Measurements from ENCODE around the gene ST6GALNAC5. TPM values are rescaled to one million over a fixed set of nuclear protein-coding genes. Genes with fewer than 3 reads are reported as not detected.

The ST6GALNAC5 gene
- total RNA-seq, 4 donors from 2014 or later: 3.6 to 23.4 (median 11.0) TPM

DNA sequence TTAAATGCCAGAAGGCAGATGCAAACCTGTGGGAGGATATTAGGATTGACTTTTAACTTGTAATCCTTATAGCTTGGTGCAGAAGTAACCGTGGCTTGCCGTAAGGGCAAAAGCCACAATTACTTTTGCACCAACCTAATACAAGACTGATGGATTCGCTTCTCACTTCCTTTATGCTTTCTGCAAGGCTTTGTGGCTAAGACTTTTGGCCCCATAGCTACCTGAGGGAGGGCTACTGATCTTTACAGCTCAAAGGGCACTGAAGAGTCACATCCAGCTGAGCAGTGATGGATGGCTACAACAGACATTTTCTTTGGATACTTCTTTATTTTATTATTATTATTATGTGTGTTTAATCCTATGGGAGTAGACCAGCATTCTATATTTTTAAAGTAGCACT lies 140.4 kb downstream of the ST6GALNAC5 start:
- Histone ChIP-seq H3K9me3 (no peaks in the 10 kb centered on the region), H3K27me3 (no peaks in the 10 kb centered on the region), H3K4me3 (no peak overlapping the region), H3K36me3 (no peaks in the 10 kb centered on the region), H3K27ac (no peak overlapping the region), H3K4me1 (no peaks in the 10 kb centered on the region)
- WGBS, 2 donors (ENCODE audit: low coverage in 1 of 2): 80 to 93% methylated on average over 3 of the region's 3 CpGs
- TF ChIP-seq EP300 (IDR thresholded peaks at IDR 0.05) (no peak), POLR2AphosphoS5 (IDR thresholded peaks at IDR 0.05) (no peak), POLR2A (IDR thresholded peaks at IDR 0.05) (no peak)
- TF ChIP-seq, protein P1, sequence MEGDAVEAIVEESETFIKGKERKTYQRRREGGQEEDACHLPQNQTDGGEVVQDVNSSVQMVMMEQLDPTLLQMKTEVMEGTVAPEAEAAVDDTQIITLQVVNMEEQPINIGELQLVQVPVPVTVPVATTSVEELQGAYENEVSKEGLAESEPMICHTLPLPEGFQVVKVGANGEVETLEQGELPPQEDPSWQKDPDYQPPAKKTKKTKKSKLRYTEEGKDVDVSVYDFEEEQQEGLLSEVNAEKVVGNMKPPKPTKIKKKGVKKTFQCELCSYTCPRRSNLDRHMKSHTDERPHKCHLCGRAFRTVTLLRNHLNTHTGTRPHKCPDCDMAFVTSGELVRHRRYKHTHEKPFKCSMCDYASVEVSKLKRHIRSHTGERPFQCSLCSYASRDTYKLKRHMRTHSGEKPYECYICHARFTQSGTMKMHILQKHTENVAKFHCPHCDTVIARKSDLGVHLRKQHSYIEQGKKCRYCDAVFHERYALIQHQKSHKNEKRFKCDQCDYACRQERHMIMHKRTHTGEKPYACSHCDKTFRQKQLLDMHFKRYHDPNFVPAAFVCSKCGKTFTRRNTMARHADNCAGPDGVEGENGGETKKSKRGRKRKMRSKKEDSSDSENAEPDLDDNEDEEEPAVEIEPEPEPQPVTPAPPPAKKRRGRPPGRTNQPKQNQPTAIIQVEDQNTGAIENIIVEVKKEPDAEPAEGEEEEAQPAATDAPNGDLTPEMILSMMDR (IDR thresholded peaks at IDR 0.05): no peak
- ATAC-seq: no peak

DNA sequence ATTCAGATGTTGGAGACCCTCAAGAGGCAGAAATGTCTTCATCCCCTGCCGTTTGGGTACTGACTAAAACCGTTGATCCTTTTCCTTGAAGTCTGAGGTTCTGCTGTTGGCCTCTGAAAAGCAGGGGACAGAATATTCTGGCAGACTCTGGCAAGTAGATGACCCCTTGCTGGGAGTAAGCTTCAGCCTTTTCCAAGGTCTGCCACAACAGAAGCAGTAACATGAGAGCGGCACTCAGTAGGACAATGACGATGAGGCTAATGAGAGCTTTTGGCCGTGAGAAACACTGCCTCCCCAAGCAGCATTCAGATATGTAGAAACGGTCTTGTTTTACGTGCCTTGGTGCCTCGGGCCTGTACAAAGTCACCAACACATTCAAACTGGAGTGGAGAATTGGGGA lies 143.7 kb downstream of the ST6GALNAC5 start:
- H3K27ac ChIP-seq: no peak overlapping the region
- no peaks in the 10 kb centered on the region for H3K9me3 ChIP-seq
- H3K4me1 ChIP-seq: no peaks in the 10 kb centered on the region
- 64 to 65% methylated on average over 4 to 5 of the region's 8 CpGs for WGBS, 2 donors (ENCODE audit: low coverage in 1 of 2)
- no peak for TF ChIP-seq EP300 (IDR thresholded peaks at IDR 0.05)
- TF ChIP-seq POLR2AphosphoS5 (IDR thresholded peaks at IDR 0.05): no peak
- TF ChIP-seq, protein P1 (IDR thresholded peaks at IDR 0.05): no peak
- no peak for TF ChIP-seq POLR2A (IDR thresholded peaks at IDR 0.05)
- ATAC-seq: no peak
- no peaks in the 10 kb centered on the region for H3K27me3 ChIP-seq
- no peaks in the 10 kb centered on the region for H3K36me3 ChIP-seq
- no peak overlapping the region for H3K4me3 ChIP-seq

DNA sequence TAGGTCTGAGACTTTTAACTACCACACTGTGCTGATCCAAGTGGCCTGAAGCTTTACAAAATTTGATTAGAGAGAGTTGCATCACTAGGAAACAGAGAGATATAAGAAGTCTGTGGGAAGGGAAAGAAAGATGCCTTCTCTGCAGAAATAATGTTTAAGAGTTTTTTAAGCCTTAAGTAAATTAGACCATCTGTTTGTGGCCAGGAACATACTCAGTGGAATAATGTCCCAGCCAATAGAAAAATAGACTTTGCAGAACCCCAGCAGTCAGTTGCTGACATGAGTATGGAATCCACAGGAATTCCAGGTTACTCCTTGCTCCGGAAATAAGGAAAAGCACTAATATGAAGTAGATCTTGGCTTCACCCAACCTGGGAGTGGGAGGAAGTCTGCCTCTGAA lies 144.8 kb downstream of the ST6GALNAC5 start:
- no peak for TF ChIP-seq POLR2A (IDR thresholded peaks at IDR 0.05)
- no peak for TF ChIP-seq EP300 (IDR thresholded peaks at IDR 0.05)
- TF ChIP-seq POLR2AphosphoS5 (IDR thresholded peaks at IDR 0.05): no peak
- TF ChIP-seq, protein P1 (IDR thresholded peaks at IDR 0.05): no peak
- no peak overlapping the region for H3K4me3 ChIP-seq
- no peak for ATAC-seq
- H3K36me3 ChIP-seq: no peaks in the 10 kb centered on the region
- no peak overlapping the region for H3K27ac ChIP-seq
- no peaks in the 10 kb centered on the region for H3K9me3 ChIP-seq
- WGBS, 2 donors (ENCODE audit: low coverage in 1 of 2): 50% methylated on average over 1 of the region's 1 CpG; no CpG with 5 or more reads in 1 of the 2 donors
- H3K27me3 ChIP-seq: no peaks in the 10 kb centered on the region
- H3K4me1 ChIP-seq: no peaks in the 10 kb centered on the region

DNA sequence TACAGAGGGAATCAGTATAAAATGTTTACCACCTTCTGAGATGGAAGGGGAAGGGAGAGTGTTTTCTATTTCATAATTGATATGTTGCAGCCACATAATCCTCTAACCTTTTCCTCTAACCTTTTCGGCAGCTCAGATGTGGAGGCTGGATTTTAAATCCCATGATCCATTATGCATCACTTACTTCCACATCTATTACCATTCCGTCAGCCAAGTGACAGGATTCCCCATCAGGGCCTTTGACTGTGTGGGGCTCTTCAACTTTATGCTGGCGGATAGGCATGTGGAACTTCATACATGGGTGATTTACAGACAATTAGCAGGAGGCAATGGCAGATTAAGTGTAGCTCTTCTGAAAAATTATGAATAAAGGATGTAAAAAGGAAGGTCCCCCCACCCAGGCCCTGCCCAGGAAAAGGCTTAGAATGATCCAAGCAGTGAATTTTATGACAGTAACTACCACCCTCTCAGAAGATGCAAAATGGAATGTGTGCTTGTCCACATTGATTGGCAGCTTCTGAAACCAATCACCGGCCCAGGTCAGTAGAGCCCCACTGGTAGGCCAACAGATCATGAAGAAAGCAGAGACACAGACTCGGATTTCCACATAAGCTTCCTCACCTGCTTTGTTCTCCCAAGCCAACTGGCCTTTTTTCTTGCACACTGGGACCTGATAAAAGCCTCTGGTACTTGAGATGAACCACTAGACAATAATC lies 147.0 kb downstream of the ST6GALNAC5 start:
- Histone ChIP-seq H3K4me1 (no peaks in the 10 kb centered on the region), H3K4me3 (no peak overlapping the region), H3K9me3 (no peaks in the 10 kb centered on the region), H3K27me3 (no peaks in the 10 kb centered on the region), H3K27ac (no peak overlapping the region), H3K36me3 (no peaks in the 10 kb centered on the region)
- TF ChIP-seq POLR2AphosphoS5 (IDR thresholded peaks at IDR 0.05) (no peak), EP300 (IDR thresholded peaks at IDR 0.05) (no peak), POLR2A (IDR thresholded peaks at IDR 0.05) (no peak)
- TF ChIP-seq, protein P1 (IDR thresholded peaks at IDR 0.05): no peak
- ATAC-seq: no peak
- WGBS, 2 donors (ENCODE audit: low coverage in 1 of 2): 80 to 86% methylated on average over 4 to 5 of the region's 5 CpGs

DNA sequence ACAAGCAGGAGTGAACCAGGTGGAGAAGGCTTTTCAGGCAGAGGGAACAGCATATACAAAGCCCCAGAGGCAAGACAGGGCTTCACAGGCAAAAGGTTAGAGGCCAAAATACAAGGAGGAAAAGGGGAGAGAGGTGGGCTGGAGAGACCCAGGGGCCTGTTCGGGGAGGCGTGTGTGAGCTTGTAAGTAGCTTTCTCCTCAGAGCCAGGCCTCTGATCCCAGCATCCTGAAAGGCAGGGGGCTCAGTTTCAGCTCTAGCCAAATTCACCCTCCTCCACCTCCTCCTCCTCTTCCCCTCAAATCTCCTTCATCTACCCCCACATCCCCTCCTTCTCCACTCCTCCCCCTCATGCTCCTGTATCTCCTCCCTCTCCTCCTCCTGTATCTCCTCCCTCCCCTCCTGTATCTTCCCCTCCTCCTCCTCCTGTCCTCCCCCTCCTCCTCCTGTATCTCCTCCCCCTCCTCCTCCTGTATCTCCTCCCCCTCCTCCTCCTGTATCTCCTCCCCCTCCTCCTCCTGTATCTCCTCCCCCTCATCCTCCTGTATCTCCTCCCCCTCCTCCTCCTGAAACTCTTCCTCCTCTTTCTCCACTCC lies 148.6 kb downstream of the ST6GALNAC5 start:
- no peak overlapping the region for H3K4me3 ChIP-seq
- WGBS, 2 donors (ENCODE audit: low coverage in 1 of 2): 86 to 100% methylated on average over 2 of the region's 2 CpGs
- no peak for TF ChIP-seq EP300 (IDR thresholded peaks at IDR 0.05)
- TF ChIP-seq, protein P1 (IDR thresholded peaks at IDR 0.05): no peak
- TF ChIP-seq POLR2A (IDR thresholded peaks at IDR 0.05): no peak
- TF ChIP-seq POLR2AphosphoS5 (IDR thresholded peaks at IDR 0.05): no peak
- H3K4me1 ChIP-seq: no peaks in the 10 kb centered on the region
- H3K27ac ChIP-seq: no peak overlapping the region
- no peaks in the 10 kb centered on the region for H3K36me3 ChIP-seq
- no peaks in the 10 kb centered on the region for H3K27me3 ChIP-seq
- ATAC-seq: no peak
- H3K9me3 ChIP-seq: no peaks in the 10 kb centered on the region
